ENCODE results near the gene NPAS3. TPM values are rescaled to one million over a fixed set of nuclear protein-coding genes. Genes with fewer than 3 reads are reported as not detected.

The NPAS3 gene
- total and polyA plus RNA-seq, 4 donors: 0.07 to 0.09 (median 0.08) TPM; not detected in 1

- DNase-seq (ENCODE audit: low spot score): no peak
- H3K9me3 ChIP-seq (ENCODE audit: control insufficient read depth in 4 of 4, low read length in 3 of 4): no peaks in the 10 kb centered on the region
- no peak overlapping the region for H3K9ac ChIP-seq (ENCODE audit: low read depth in 1 of 2, low read length in 2 of 2)
- peaks cover 0 to 8% (median 0%) of the 10 kb centered on the region in 4 donors for H3K27me3 ChIP-seq (ENCODE audit: control insufficient read depth in 4 of 4, insufficient read depth in 4 of 4, low read length in 3 of 4)
- H3K27ac ChIP-seq (ENCODE audit: low read depth in 1 of 2, low read length in 2 of 2): no peak overlapping the region
- no peaks in the 10 kb centered on the region for H3K36me3 ChIP-seq (ENCODE audit: control insufficient read depth in 4 of 4, insufficient read depth in 3 of 4, low read depth in 1 of 4, low read length in 3 of 4)
- H3K4me3 ChIP-seq (ENCODE audit: low read depth in 1 of 3, low read length in 3 of 3): no peak overlapping the region
- H3K4me1 ChIP-seq (ENCODE audit: control insufficient read depth in 4 of 4, insufficient read depth in 4 of 4, low read length in 3 of 4): no peaks in the 10 kb centered on the region
- 71% methylated on average over 4 of the region's 4 CpGs for WGBS
- TF ChIP-seq HNF4A (conservative IDR thresholded peaks at IDR 0.05) (no peak), GABPA (IDR thresholded peaks at IDR 0.05 in 1 of 2, conservative IDR thresholded peaks at IDR 0.05 in 1 of 2) (no peak), EGR1 (IDR thresholded peaks at IDR 0.05; ENCODE audit: low read depth in 2 of 2) (no peak)
- TF ChIP-seq, protein P1, sequence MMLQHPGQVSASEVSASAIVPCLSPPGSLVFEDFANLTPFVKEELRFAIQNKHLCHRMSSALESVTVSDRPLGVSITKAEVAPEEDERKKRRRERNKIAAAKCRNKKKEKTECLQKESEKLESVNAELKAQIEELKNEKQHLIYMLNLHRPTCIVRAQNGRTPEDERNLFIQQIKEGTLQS (IDR thresholded peaks at IDR 0.05): no peak
- TF ChIP-seq, protein P2, sequence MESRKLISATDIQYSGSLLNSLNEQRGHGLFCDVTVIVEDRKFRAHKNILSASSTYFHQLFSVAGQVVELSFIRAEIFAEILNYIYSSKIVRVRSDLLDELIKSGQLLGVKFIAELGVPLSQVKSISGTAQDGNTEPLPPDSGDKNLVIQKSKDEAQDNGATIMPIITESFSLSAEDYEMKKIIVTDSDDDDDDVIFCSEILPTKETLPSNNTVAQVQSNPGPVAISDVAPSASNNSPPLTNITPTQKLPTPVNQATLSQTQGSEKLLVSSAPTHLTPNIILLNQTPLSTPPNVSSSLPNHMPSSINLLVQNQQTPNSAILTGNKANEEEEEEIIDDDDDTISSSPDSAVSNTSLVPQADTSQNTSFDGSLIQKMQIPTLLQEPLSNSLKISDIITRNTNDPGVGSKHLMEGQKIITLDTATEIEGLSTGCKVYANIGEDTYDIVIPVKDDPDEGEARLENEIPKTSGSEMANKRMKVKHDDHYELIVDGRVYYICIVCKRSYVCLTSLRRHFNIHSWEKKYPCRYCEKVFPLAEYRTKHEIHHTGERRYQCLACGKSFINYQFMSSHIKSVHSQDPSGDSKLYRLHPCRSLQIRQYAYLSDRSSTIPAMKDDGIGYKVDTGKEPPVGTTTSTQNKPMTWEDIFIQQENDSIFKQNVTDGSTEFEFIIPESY (IDR thresholded peaks at IDR 0.05): no peak
- TF ChIP-seq, protein P3, sequence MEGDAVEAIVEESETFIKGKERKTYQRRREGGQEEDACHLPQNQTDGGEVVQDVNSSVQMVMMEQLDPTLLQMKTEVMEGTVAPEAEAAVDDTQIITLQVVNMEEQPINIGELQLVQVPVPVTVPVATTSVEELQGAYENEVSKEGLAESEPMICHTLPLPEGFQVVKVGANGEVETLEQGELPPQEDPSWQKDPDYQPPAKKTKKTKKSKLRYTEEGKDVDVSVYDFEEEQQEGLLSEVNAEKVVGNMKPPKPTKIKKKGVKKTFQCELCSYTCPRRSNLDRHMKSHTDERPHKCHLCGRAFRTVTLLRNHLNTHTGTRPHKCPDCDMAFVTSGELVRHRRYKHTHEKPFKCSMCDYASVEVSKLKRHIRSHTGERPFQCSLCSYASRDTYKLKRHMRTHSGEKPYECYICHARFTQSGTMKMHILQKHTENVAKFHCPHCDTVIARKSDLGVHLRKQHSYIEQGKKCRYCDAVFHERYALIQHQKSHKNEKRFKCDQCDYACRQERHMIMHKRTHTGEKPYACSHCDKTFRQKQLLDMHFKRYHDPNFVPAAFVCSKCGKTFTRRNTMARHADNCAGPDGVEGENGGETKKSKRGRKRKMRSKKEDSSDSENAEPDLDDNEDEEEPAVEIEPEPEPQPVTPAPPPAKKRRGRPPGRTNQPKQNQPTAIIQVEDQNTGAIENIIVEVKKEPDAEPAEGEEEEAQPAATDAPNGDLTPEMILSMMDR (IDR thresholded peaks at IDR 0.05; ENCODE audit: low read depth, low read length, missing input control): no peak
Observed at GRCh38 chr14:33786091-33786825, 847.6 kb downstream of the NPAS3 start.

DNA sequence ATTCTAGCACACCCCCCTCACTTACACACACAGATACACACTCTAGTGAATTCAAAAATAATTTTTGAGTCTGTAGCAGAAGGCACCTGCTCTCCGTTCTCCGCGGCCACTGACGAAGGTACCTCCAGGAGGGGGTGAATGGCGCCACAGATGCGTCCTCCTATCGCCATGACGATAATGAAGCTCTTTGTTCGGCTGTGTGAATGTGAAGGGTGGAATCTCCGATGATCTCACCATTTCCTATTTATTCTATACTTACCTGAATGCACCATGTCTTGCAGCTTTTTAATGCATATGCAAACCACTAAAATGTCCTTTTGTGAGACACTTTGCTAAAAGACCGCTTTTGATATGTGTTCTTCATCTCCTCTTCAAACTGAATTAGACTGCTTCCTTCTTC, 849.5 kb downstream of the NPAS3 start:
- Histone ChIP-seq H3K36me3 (ENCODE audit: control insufficient read depth in 4 of 4, insufficient read depth in 3 of 4, low read depth in 1 of 4, low read length in 3 of 4) (no peaks in the 10 kb centered on the region), H3K4me1 (ENCODE audit: control insufficient read depth in 4 of 4, insufficient read depth in 4 of 4, low read length in 3 of 4) (peaks cover 0 to 10% (median 6%) of the 10 kb centered on the region in 4 donors), H3K9me3 (ENCODE audit: control insufficient read depth in 4 of 4, low read length in 3 of 4) (no peaks in the 10 kb centered on the region), H3K27ac (ENCODE audit: low read depth in 1 of 2, low read length in 2 of 2) (no peak overlapping the region), H3K4me3 (ENCODE audit: low read depth in 1 of 3, low read length in 3 of 3) (no peak overlapping the region), H3K9ac (ENCODE audit: low read depth in 1 of 2, low read length in 2 of 2) (no peak overlapping the region), H3K27me3 (ENCODE audit: control insufficient read depth in 4 of 4, insufficient read depth in 4 of 4, low read length in 3 of 4) (peaks cover 0 to 3% (median 0%) of the 10 kb centered on the region in 4 donors)
- TF ChIP-seq JUND (IDR thresholded peaks at IDR 0.05) (no peak), YY1 (IDR thresholded peaks at IDR 0.05) (no peak), RXRA (IDR thresholded peaks at IDR 0.05) (no peak), EGR1 (IDR thresholded peaks at IDR 0.05; ENCODE audit: low read depth in 2 of 2) (no peak), RAD21 (IDR thresholded peaks at IDR 0.05) (no peak), HNF4A (conservative IDR thresholded peaks at IDR 0.05) (no peak), HNF4G (IDR thresholded peaks at IDR 0.05) (no peak), TAF1 (conservative IDR thresholded peaks at IDR 0.05) (no peak), GABPA (IDR thresholded peaks at IDR 0.05 in 1 of 2, conservative IDR thresholded peaks at IDR 0.05 in 1 of 2) (no peak), SP1 (IDR thresholded peaks at IDR 0.05) (no peak)
- TF ChIP-seq, protein P4, sequence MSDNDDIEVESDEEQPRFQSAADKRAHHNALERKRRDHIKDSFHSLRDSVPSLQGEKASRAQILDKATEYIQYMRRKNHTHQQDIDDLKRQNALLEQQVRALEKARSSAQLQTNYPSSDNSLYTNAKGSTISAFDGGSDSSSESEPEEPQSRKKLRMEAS (IDR thresholded peaks at IDR 0.05): no peak
- TF ChIP-seq, protein P3 (IDR thresholded peaks at IDR 0.05; ENCODE audit: low read depth, low read length, missing input control): no peak
- TF ChIP-seq, protein P5, sequence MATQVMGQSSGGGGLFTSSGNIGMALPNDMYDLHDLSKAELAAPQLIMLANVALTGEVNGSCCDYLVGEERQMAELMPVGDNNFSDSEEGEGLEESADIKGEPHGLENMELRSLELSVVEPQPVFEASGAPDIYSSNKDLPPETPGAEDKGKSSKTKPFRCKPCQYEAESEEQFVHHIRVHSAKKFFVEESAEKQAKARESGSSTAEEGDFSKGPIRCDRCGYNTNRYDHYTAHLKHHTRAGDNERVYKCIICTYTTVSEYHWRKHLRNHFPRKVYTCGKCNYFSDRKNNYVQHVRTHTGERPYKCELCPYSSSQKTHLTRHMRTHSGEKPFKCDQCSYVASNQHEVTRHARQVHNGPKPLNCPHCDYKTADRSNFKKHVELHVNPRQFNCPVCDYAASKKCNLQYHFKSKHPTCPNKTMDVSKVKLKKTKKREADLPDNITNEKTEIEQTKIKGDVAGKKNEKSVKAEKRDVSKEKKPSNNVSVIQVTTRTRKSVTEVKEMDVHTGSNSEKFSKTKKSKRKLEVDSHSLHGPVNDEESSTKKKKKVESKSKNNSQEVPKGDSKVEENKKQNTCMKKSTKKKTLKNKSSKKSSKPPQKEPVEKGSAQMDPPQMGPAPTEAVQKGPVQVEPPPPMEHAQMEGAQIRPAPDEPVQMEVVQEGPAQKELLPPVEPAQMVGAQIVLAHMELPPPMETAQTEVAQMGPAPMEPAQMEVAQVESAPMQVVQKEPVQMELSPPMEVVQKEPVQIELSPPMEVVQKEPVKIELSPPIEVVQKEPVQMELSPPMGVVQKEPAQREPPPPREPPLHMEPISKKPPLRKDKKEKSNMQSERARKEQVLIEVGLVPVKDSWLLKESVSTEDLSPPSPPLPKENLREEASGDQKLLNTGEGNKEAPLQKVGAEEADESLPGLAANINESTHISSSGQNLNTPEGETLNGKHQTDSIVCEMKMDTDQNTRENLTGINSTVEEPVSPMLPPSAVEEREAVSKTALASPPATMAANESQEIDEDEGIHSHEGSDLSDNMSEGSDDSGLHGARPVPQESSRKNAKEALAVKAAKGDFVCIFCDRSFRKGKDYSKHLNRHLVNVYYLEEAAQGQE (IDR thresholded peaks at IDR 0.05): no peak
- TF ChIP-seq, protein P1 (IDR thresholded peaks at IDR 0.05): no peak
- TF ChIP-seq, protein P2 (IDR thresholded peaks at IDR 0.05): no peak
- 91% methylated on average over 11 of the region's 11 CpGs for WGBS
- no peak for DNase-seq (ENCODE audit: low spot score)

Data from liver (tissue), 9 donors.